SJCRH30 (cell line): ENCODE results near the gene LIPH. TPM values are rescaled to one million over a fixed set of nuclear protein-coding genes. Genes with fewer than 3 reads are reported as not detected.

ENCODE experiments used
- DNase-seq, 2 experiments: peaks; one replicate each; pipeline ENCODE4 v3.0.0-alpha.2; 2015 to 2020
- H3K27ac ChIP-seq: fragments of 250-450 bp; sonication (Bioruptor Pico); 2 replicates; pipeline ENCODE4 v1.5.1; 2020; ENCODE audit warnings: mild to moderate bottlenecking, moderate library complexity
- H3K27me3 ChIP-seq: fragments of 250-450 bp; sonication (Bioruptor Pico); 2 replicates; pipeline ENCODE4 v1.5.1; 2020; ENCODE audit warnings: mild to moderate bottlenecking, moderate library complexity
- H3K36me3 ChIP-seq: fragments of 250-450 bp; sonication (Bioruptor Pico); 2 replicates; pipeline ENCODE4 v1.5.1; 2020; ENCODE audit warnings: mild to moderate bottlenecking, moderate library complexity
- H3K4me1 ChIP-seq: fragments of 250-450 bp; sonication (Bioruptor Pico); 2 replicates; pipeline ENCODE4 v1.5.1; 2020; ENCODE audit warnings: mild to moderate bottlenecking, moderate library complexity
- H3K4me3 ChIP-seq: fragments of 250-450 bp; sonication (Bioruptor Pico); 2 replicates; pipeline ENCODE4 v1.5.1; 2020; ENCODE audit warnings: mild to moderate bottlenecking, moderate library complexity
- H3K9me3 ChIP-seq: fragments of 250-450 bp; sonication (Bioruptor Pico); replicated peaks from 2 replicates; pipeline ENCODE4 v1.5.1; 2020; ENCODE audit warnings: mild to moderate bottlenecking, moderate library complexity
- total RNA-seq: library from RNA; depleted of rRNA; stranded (reverse); fragments of >200 nt; shearing (Covaris generic); gene quantifications from 2 replicates; pipeline ENCODE4 v1.2.3, GENCODE V29; 2014

LIPH gene
- total RNA-seq, 1 experiment from 2014 or later = 0.04 TPM

DNA sequence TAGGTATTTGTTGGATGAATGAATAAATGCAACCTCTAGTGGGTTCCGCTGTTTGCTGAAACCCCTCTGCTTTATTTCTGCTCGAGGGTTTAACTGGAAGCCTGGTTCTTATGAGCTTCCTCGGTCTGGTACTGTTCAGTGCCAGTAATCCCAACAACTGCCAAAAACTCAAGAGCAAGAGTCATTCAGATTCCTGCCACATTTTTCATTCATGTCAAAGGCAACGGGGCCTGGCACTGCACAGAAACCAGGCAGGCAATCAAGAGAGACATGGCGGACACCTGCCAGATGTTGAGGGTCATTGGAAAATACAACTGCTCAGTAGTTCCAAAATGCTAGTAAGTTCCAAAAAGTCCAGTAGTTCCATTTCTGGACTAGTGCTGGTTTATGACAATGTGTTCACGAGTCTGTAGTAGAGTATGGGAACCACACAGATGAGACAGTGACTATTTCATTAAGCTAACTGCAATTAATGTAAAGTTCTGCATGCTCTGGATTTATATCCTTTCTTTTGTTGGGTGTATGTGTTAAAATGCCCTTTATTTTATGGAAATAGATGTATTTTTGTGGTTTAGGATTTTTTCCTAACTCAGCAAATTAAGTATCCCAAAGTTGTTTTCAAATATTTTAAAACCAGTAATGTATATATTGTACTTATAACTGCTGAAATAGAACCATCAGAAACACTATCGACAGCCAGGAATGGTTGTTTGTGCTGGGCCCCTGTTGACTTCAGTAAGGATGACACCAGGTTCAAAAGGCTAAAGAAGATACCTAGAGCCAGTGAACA lies 30.8 kb downstream of the LIPH start:
- Histone ChIP-seq H3K27ac (no peak overlapping the region), H3K36me3 (no peaks in the 10 kb centered on the region), H3K4me1 (no peaks in the 10 kb centered on the region), H3K9me3 (no peaks in the 10 kb centered on the region), H3K27me3 (no peaks in the 10 kb centered on the region), H3K4me3 (no peak overlapping the region)
- no peak for DNase-seq

DNA sequence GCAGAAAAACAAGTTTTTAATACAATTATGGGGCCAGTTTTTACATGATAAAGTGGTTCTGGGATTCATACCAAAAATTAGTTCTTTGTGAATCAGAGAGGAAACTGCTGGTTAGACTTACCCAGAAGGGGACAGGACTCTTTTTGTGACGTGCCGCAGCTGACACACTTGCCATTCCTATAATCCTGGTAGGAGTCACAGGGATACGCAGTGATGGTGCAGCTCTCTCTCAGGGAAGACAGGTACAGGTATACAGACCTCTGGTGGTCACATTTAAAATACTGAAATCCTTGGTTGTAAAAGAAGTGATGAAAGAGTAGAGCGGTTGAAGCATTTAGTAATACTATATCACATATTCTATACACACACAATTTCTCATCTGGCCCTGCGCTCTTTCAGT lies 33.4 kb downstream of the LIPH start:
- H3K4me3 ChIP-seq = no peak overlapping the region
- H3K4me1 ChIP-seq = no peaks in the 10 kb centered on the region
- no peak for DNase-seq
- H3K36me3 ChIP-seq = no peaks in the 10 kb centered on the region
- H3K27me3 ChIP-seq = no peaks in the 10 kb centered on the region
- no peaks in the 10 kb centered on the region for H3K9me3 ChIP-seq
- H3K27ac ChIP-seq = no peak overlapping the region

DNA sequence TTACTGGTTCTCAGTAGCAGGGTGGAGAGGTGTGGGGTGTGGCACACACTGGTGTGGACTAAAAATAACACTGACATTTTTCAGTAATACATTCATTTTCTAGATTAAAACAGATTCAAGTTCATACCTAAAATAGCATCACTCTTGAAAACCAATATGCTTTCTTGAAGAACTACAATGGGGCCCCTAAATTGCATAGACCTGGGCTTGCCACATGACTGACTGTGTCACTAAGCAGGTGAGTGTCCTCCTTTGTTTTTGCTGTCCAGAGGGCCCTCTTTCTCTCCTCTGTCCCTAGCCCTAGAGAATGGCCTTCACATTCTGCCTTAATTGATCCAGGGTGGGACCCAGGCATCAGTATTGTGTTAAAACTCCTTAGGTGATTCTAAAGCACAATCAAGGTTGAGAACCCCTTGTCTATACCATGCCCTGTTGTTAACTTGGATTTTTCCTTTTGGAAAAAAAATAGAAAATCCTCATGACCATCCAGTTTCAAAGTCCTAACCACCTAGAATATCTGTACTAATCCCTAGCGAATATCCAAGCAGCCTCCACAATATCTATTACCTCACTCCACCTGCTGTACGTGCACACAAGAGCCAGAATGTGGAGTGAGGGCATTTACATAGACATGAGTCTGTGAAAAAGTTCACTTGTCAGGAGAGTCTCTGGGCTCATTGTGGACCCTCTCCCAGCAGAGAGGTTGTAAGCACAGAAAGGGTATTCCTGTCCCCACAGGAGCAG lies 34.8 kb downstream of the LIPH start:
- Histone ChIP-seq H3K36me3 (no peaks in the 10 kb centered on the region), H3K27ac (no peak overlapping the region), H3K4me1 (no peaks in the 10 kb centered on the region), H3K4me3 (no peak overlapping the region), H3K9me3 (no peaks in the 10 kb centered on the region), H3K27me3 (no peaks in the 10 kb centered on the region)
- no peak for DNase-seq

DNA sequence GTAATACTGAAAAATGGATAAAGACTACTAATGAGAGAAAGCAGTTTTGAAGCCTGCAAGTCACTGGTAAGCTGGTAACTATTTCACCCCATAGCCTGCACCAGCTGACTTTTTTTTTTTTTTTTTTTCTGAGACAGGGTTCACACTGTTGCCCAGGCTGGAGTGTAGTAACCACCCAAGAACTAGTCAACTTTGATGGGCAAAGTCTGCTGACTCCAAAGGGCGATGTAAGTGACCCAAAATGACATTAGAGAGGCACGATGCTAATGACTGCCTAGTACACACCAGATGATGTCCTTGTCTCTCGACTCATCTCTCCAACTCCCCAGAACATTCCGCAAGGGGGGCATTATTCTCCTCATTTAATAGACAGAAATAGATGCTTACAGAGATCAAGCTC lies 40.7 kb downstream of the LIPH start:
- H3K9me3 ChIP-seq = no peaks in the 10 kb centered on the region
- no peaks in the 10 kb centered on the region for H3K4me1 ChIP-seq
- no peak overlapping the region for H3K27ac ChIP-seq
- no peak overlapping the region for H3K4me3 ChIP-seq
- H3K36me3 ChIP-seq = no peaks in the 10 kb centered on the region
- no peak for DNase-seq
- no peaks in the 10 kb centered on the region for H3K27me3 ChIP-seq

DNA sequence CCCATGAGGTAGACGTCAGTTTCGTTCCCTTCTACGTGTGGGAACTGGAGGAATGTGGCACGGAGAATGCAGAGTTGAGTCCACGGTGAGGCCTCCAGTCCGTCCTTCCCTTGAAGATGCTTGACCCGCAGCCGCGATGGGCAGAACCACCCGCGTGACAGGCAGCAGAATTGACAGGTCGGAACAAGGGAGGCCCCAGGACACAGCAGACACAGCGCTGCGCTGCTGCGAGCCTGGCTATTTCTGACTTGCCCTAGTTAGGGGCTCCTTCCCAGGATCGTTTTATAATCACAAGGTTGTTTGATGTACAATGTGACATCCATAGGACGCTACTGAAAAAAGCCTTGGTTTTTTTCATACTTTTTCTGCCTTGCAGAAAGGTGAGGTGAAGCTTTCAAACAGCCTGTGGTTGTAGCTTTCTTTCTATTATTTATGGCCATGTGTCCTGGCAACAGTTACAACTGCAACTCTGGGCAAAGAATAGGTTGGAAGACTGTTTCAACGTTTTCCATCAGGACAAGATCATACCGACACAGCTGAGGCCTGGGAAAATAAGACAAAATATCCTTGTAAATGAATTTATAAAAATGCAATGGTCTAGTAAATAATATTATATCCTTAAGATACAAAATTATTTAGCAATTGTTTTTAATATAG lies 43.9 kb downstream of the LIPH start:
- no peaks in the 10 kb centered on the region for H3K4me1 ChIP-seq
- H3K4me3 ChIP-seq = no peak overlapping the region
- no peaks in the 10 kb centered on the region for H3K27me3 ChIP-seq
- no peaks in the 10 kb centered on the region for H3K9me3 ChIP-seq
- no peak for DNase-seq
- no peak overlapping the region for H3K27ac ChIP-seq
- no peaks in the 10 kb centered on the region for H3K36me3 ChIP-seq

DNA sequence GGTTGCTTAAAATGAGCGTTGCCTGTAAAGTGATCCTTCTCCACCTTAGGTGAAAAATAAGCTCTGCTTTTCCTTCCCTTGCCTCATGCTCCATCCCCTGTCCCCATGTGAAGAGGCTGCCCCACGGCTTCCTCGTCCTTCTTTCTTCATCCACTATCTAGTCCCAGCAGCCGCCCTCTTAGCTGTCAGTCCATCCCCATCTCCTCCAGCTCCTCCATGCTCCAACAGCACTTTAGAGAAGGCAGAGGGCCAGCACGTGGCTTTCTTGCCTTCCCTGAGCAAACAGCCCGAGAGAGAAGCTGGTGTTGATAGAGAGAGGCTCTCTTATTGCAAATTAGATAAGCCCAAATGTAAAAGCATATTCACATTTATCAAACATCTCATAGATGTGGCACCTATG lies 44.5 kb downstream of the LIPH start:
- H3K27me3 ChIP-seq = no peaks in the 10 kb centered on the region
- H3K9me3 ChIP-seq = no peaks in the 10 kb centered on the region
- no peaks in the 10 kb centered on the region for H3K4me1 ChIP-seq
- no peak for DNase-seq
- H3K27ac ChIP-seq = no peak overlapping the region
- H3K36me3 ChIP-seq = no peaks in the 10 kb centered on the region
- no peak overlapping the region for H3K4me3 ChIP-seq

DNA sequence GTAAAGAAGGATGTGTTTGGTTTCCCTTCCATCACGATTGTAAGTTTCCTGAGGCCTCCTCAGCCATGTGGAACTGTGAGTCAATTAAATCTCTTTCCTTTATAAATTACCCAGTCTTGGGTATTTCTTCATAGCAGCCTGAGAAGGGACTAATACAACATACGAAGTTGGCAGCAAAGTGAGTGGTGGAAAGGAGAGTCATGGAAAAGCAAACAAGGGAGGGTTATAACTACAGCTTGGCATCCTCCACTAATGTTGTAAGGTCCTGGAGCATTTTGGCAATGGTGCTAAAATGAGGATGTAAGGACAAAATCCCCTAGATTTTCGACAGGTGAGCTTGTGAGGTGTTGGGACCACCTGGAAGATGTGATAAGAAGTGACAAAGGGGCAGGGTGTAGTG lies 47.8 kb downstream of the LIPH start:
- no peaks in the 10 kb centered on the region for H3K27me3 ChIP-seq
- no peaks in the 10 kb centered on the region for H3K9me3 ChIP-seq
- no peaks in the 10 kb centered on the region for H3K36me3 ChIP-seq
- no peak overlapping the region for H3K4me3 ChIP-seq
- no peaks in the 10 kb centered on the region for H3K4me1 ChIP-seq
- no peak for DNase-seq
- no peak overlapping the region for H3K27ac ChIP-seq

DNA sequence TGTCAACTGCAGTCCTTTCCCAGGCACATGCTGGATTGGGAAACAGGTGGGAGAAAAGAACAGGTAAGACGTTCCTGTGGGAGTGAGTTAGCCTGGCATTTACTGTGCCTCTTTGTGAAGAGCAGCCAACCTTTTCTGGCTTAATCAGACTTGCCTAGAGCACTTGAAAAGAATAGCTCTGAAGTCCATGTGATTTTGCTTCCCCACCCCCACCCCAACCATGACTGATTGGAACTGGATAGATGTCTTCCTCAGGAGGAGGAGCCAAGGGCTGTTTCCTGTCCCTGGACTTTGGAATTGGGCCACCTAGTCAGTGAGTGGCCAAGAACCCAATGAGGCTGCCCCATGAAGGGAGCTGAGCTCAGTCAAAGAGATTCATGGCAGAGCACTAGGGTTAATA lies 48.9 kb downstream of the LIPH start:
- DNase-seq = no peak
- Histone ChIP-seq H3K4me3 (no peak overlapping the region), H3K4me1 (no peaks in the 10 kb centered on the region), H3K9me3 (no peaks in the 10 kb centered on the region), H3K36me3 (no peaks in the 10 kb centered on the region), H3K27ac (no peak overlapping the region), H3K27me3 (no peaks in the 10 kb centered on the region)

DNA sequence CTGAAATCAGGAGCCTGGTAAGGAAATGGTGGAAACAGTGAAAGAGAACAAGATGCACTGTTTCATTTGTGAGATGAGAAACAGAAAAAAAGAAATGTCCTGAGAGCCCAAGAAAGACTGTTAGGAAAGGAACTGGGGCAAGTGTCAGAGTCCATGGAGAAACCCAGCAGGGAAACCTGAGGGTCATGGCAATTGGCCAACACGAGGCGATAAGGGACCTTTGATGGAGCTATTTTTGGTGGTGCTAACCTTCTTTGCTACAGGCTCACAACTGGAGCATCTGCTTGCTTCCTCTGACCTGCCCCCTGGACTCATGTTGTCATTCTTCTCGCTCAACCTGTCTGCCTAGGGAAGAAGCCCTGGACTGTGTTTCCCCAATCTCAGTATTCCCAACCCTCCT lies 49.4 kb downstream of the LIPH start:
- Histone ChIP-seq H3K27ac (no peak overlapping the region), H3K4me3 (no peak overlapping the region), H3K4me1 (no peaks in the 10 kb centered on the region), H3K36me3 (no peaks in the 10 kb centered on the region), H3K27me3 (no peaks in the 10 kb centered on the region), H3K9me3 (no peaks in the 10 kb centered on the region)
- no peak for DNase-seq

DNA sequence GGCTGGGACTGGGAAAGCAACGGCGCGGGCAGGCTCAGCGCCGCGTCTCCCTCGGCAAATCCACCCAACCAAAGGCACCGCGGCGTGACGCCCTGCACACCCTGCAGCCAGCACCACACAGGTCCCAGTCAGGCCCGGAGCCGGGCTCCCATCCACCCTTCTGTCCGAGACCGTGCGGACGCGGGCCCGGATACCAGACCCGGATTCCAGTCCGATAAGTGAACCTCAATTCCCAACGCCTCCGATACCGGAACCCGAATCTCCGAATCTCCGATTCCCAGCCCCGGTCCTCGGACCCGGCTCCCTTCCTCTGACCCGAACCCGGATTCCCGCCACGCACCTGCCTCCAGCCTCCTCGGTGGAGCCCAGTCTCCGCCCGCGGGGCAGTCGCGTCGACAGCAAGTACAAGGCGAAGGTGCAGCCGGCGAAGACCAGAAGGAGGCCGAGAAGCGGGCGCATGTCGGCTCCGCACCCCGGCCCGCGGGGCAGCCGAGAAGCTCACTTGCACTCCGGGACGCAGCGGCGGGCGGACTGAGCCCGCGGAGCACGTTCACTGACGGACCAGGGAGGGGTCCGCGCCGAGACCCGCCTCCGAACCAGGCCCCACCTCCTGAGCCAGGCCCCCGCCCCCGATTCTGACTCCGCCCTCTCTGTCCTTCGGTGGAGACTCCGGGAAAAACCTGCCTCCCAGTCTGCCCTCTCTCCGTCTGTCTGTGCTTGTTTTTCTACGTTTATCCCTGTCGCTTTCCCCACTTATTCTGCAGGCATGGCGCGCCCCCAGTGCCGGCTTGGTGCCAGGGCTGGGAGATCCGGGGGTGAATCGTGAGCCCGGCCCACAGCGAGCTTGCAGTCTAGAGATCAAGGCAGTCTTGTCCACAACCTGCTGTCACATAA lies 53.6 kb downstream of the LIPH start, which contains the start of gene TMEM41A:
TSS of gene TMEM41A (minus strand) at position 533 of the 894 bp plus-strand sequence. CDS start at position 459, 74 bp downstream.
- H3K9me3 ChIP-seq = no peaks in the 10 kb centered on the region
- H3K27me3 ChIP-seq = no peaks in the 10 kb centered on the region
- H3K4me1 ChIP-seq = no peaks in the 10 kb centered on the region
- peak within 1 kb of the TSS; percentile 41 for H3K27ac ChIP-seq
- peak within 1 kb of the TSS; percentile 83 for H3K4me3 ChIP-seq
- H3K36me3 ChIP-seq = no peaks in the 10 kb centered on the region; the same call in none of the 2 replicates
- DNase-seq = peak; percentile 89 to 92

DNA sequence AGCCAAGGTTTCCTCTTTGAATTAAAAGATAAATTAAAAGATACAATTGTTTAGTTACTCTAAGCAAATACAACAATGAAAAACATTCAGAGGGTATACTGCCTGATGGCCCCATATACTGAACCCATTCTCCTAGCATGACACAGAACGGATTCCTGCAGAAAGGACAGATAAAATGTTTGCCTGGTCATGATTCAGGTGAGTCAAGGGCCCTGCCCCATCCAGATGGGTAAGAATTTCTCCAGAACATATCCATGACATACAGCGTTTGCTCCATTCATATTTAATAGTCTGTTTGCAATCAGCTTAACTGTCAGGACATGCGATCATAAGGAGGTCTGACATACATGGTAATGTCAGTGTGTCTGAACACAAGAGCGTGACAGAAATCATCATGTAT lies 62.1 kb downstream of the LIPH start:
- H3K4me3 ChIP-seq = no peak overlapping the region
- no peak for DNase-seq
- H3K4me1 ChIP-seq = no peaks in the 10 kb centered on the region
- no peak overlapping the region for H3K27ac ChIP-seq
- H3K9me3 ChIP-seq = no peaks in the 10 kb centered on the region
- H3K36me3 ChIP-seq = peaks cover 3% of the 10 kb centered on the region; the same call in 1 of the 2 replicates
- H3K27me3 ChIP-seq = no peaks in the 10 kb centered on the region

DNA sequence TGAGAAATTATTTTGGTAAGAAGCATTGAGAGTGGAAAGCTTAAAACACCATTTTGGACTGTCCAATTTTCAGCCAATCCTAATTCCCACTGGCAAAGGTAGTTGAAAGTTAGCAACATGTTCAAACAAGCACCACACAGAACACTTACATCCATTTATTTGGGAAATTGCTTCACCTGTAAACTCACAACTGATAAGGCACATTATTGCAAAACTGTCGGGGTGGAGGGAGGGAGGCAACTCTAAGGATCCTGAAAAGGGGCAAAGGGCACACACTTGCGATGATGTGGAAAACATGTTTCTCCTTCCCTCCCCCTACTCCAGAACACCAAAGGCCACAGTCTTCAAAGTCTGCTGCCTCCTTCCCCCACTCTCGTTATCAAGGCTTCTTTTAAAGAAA lies 62.9 kb downstream of the LIPH start:
- Histone ChIP-seq H3K4me1 (no peaks in the 10 kb centered on the region), H3K27me3 (no peaks in the 10 kb centered on the region), H3K27ac (no peak overlapping the region), H3K36me3 (peaks cover 3% of the 10 kb centered on the region; the same call in 1 of the 2 replicates), H3K9me3 (no peaks in the 10 kb centered on the region), H3K4me3 (no peak overlapping the region)
- no peak for DNase-seq

DNA sequence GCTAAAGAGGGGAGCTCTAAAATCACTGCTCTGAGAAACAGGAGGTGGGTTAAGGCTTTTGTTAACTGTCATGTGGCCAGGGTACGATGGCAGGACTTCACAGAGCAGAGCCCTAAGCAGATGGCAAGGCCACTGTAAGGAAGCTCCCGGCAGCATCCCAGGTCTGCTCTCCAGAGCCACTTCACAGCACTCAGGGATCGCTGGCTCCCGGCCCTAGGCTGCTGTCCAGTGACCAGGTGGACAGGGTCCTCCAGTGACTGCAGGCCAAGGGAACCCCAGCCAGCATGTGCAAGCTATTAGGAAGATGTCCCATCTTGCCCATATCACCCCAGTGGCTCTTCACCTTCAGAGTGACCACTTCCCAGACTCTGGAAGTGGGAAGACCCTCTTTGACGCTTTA lies 63.9 kb downstream of the LIPH start:
- Histone ChIP-seq H3K36me3 (peaks cover 3% of the 10 kb centered on the region; the same call in 1 of the 2 replicates), H3K4me1 (no peaks in the 10 kb centered on the region), H3K27me3 (no peaks in the 10 kb centered on the region), H3K4me3 (no peak overlapping the region), H3K27ac (no peak overlapping the region), H3K9me3 (no peaks in the 10 kb centered on the region)
- DNase-seq = no peak

DNA sequence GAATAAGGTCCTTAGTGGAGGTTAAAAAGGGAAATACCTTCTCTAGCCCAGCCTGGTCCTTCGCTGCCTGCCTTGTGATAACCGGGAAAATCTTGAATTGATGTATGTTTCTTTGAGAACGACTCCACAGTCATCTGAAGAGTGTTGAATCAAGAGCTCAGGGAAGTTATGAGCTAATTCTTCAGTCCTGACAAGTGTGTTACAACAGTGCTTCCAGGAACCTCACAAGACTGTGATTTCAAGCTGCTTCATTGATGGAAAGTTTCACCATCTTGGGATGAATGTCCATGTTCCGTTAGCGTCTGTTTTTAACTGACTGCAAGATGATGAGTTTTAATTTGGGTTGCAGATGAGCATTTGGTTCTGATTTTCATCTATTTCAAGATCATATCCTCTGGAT lies 66.0 kb downstream of the LIPH start:
- Histone ChIP-seq H3K4me3 (no peak overlapping the region), H3K27me3 (no peaks in the 10 kb centered on the region), H3K27ac (no peak overlapping the region), H3K4me1 (no peaks in the 10 kb centered on the region), H3K36me3 (peaks cover 3% of the 10 kb centered on the region; the same call in 1 of the 2 replicates), H3K9me3 (no peaks in the 10 kb centered on the region)
- no peak for DNase-seq
